ENCODE results near the gene GPR183.

- TF ChIP-seq, protein P1, sequence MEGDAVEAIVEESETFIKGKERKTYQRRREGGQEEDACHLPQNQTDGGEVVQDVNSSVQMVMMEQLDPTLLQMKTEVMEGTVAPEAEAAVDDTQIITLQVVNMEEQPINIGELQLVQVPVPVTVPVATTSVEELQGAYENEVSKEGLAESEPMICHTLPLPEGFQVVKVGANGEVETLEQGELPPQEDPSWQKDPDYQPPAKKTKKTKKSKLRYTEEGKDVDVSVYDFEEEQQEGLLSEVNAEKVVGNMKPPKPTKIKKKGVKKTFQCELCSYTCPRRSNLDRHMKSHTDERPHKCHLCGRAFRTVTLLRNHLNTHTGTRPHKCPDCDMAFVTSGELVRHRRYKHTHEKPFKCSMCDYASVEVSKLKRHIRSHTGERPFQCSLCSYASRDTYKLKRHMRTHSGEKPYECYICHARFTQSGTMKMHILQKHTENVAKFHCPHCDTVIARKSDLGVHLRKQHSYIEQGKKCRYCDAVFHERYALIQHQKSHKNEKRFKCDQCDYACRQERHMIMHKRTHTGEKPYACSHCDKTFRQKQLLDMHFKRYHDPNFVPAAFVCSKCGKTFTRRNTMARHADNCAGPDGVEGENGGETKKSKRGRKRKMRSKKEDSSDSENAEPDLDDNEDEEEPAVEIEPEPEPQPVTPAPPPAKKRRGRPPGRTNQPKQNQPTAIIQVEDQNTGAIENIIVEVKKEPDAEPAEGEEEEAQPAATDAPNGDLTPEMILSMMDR (tag by site-specific recombination; IDR thresholded peaks at IDR 0.05), result no peak
- TF ChIP-seq ZNF473 (tag by site-specific recombination; IDR thresholded peaks at IDR 0.05), result no peak
- no peak for TF ChIP-seq REST (tag by site-specific recombination; IDR thresholded peaks at IDR 0.05)
- no peak for TF ChIP-seq ZNF704 (tag by site-specific recombination; IDR thresholded peaks at IDR 0.05)
- TF ChIP-seq ZNF776 (tag by site-specific recombination; IDR thresholded peaks at IDR 0.05; ENCODE audit: borderline replicate concordance), result no peak
- no peak for TF ChIP-seq YY1 (tag by site-specific recombination; IDR thresholded peaks at IDR 0.05)
- TF ChIP-seq, protein P2, sequence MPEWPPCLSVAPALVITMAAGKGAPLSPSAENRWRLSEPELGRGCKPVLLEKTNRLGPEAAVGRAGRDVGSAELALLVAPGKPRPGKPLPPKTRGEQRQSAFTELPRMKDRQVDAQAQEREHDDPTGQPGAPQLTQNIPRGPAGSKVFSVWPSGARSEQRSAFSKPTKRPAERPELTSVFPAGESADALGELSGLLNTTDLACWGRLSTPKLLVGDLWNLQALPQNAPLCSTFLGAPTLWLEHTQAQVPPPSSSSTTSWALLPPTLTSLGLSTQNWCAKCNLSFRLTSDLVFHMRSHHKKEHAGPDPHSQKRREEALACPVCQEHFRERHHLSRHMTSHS (tag by site-specific recombination; IDR thresholded peaks at IDR 0.05), result no peak
- no peak for TF ChIP-seq ZFP37 (tag by site-specific recombination; IDR thresholded peaks at IDR 0.05)
These were observed 48.7 kb upstream of the GPR183 start for GRCh38 chr13:99356012-99356261.
